ENCODE data around the gene BCOR.

DNA sequence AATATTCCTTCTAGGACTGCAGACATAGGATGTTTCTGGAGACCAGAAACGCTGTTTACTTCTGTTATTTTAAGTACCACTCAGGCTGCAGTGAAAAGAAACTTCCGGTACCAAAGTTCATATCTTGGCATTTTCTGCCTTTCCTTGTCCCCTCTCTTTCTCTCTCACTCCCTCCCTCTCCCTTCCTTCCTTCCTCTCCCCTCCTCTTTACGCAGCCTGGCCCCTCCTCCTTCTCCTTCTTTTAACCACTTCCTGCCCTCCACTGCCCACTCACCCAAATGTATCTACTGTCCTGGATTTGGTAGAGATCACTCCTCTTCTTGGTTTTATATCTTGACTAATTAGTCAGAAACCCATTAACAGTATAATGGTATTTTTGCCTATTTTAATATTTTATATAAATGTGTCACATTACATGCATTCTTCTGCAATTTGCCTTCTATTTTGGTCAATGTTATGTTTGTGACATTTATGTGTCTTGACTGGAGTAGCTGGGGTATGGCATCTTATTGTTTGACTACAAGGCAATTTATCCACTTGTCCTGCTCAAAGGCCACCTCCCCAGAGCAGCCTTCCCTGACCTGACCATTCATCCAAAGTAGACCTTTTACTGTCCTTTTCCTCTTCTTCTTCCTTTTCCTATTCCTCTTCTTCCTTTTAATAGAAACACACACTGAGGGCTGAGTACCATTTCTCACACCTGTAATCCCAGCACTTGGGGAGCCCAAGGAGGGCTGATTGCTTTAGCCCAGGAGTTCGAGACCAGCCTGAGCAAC is 56.9 kb downstream of the BCOR start:
- TF ChIP-seq, protein P1, sequence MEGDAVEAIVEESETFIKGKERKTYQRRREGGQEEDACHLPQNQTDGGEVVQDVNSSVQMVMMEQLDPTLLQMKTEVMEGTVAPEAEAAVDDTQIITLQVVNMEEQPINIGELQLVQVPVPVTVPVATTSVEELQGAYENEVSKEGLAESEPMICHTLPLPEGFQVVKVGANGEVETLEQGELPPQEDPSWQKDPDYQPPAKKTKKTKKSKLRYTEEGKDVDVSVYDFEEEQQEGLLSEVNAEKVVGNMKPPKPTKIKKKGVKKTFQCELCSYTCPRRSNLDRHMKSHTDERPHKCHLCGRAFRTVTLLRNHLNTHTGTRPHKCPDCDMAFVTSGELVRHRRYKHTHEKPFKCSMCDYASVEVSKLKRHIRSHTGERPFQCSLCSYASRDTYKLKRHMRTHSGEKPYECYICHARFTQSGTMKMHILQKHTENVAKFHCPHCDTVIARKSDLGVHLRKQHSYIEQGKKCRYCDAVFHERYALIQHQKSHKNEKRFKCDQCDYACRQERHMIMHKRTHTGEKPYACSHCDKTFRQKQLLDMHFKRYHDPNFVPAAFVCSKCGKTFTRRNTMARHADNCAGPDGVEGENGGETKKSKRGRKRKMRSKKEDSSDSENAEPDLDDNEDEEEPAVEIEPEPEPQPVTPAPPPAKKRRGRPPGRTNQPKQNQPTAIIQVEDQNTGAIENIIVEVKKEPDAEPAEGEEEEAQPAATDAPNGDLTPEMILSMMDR (IDR thresholded peaks at IDR 0.05), result no peak
- no peak for TF ChIP-seq POLR2A (IDR thresholded peaks at IDR 0.05)
